Thyroid gland (tissue), 4 donors: ENCODE data around the gene MTG2.

Experiments
- CTCF ChIP-seq, 6 experiments: fragments of 200-600 bp in 3 of 6; fragments of 450-650 bp in 3 of 6; sonication (generic) in 3 of 6; IDR thresholded peaks; one replicate each; pipeline ENCODE4 v1.5.1; 2016 to 2019; ENCODE audit warnings: antibody characterized with exemption in 6 of 6, mild to moderate bottlenecking in 2 of 6, inconsistent platforms in 1 of 6, moderate library complexity in 1 of 6
- POLR2A ChIP-seq, 2 donors: fragments of 450-650 bp; IDR thresholded peaks; one replicate each; pipeline ENCODE4 v1.6.1; 2017; ENCODE audit warnings: antibody characterized with exemption in 2 of 2, mild to moderate bottlenecking in 2 of 2, moderate library complexity in 1 of 2

- no peak for TF ChIP-seq CTCF (IDR thresholded peaks at IDR 0.05)
- TF ChIP-seq POLR2A (IDR thresholded peaks at IDR 0.05) = no peak
These were observed 38.1 kb downstream of the MTG2 start for GRCh38 chr20:62220666-62221568.
